Measurements from ENCODE around the gene GNPTAB. TPM values are rescaled to one million over a fixed set of nuclear protein-coding genes. Genes with fewer than 3 reads are reported as not detected.
"Not testable (repeated sequence)": the region's sequence is repeated elsewhere in the genome, so short reads cannot be mapped to it uniquely, and the experiment has no call there.

GNPTAB gene
- total RNA-seq (2014; rRNA removed; shearing (Covaris generic)) = 11.6 and 17.6 TPM in 2 replicates
- 9.9 and 11.6 TPM in 2 replicates for polyA plus RNA-seq (2014; cell fraction: nucleus; rRNA removed)

- DNase-seq (ENCODE audit: extremely low read depth, low read depth) = peak; percentile 90
Observed at GRCh38 chr12:101830367-101831325, at the start of gene GNPTAB. GNPTAB (minus strand) TSS chr12:101830959; CDS start chr12:101830675, 284 bp downstream.

- DNase-seq (ENCODE audit: extremely low read depth, low read depth) = no peak
Observed at GRCh38 chr12:101878243-101878821, 47.6 kb upstream of the GNPTAB start.

- no peak for DNase-seq (ENCODE audit: extremely low read depth, low read depth)
Observed at GRCh38 chr12:101877806-101878242, 47.1 kb upstream of the GNPTAB start.

- peak; percentile 86 for DNase-seq (ENCODE audit: extremely low read depth, low read depth)
Observed at GRCh38 chr12:101876861-101877805, 46.4 kb upstream of the GNPTAB start, which contains the start of gene DRAM1. DRAM1 (plus strand) TSS chr12:101877580; CDS start chr12:101877790, 210 bp downstream.

GRCh38 chr12:101876322-101876860 lies 45.6 kb upstream of the GNPTAB start:
- DNase-seq (ENCODE audit: extremely low read depth, low read depth) = no peak

GRCh38 chr12:101875162-101875561 lies 44.4 kb upstream of the GNPTAB start:
- DNase-seq (ENCODE audit: extremely low read depth, low read depth) = no peak

GRCh38 chr12:101870925-101871324 lies 40.2 kb upstream of the GNPTAB start:
- DNase-seq (ENCODE audit: extremely low read depth, low read depth) = no peak

GRCh38 chr12:101867619-101868018 lies 36.9 kb upstream of the GNPTAB start:
- not testable (repeated sequence) for DNase-seq (ENCODE audit: extremely low read depth, low read depth)

- DNase-seq (ENCODE audit: extremely low read depth, low read depth) = no peak
Observed at GRCh38 chr12:101866615-101867373, 36.0 kb upstream of the GNPTAB start.

- DNase-seq (ENCODE audit: extremely low read depth, low read depth) = no peak
Observed at GRCh38 chr12:101863981-101864380, 33.2 kb upstream of the GNPTAB start.

- no peak for DNase-seq (ENCODE audit: extremely low read depth, low read depth)
Observed at GRCh38 chr12:101862245-101862644, 31.5 kb upstream of the GNPTAB start.

GRCh38 chr12:101861688-101862087 lies 30.9 kb upstream of the GNPTAB start:
- DNase-seq (ENCODE audit: extremely low read depth, low read depth) = not testable (repeated sequence)

GRCh38 chr12:101859664-101860607 lies 29.2 kb upstream of the GNPTAB start:
- no peak for DNase-seq (ENCODE audit: extremely low read depth, low read depth)

GRCh38 chr12:101858361-101858760 lies 27.6 kb upstream of the GNPTAB start:
- no peak for DNase-seq (ENCODE audit: extremely low read depth, low read depth)

- no peak for DNase-seq (ENCODE audit: extremely low read depth, low read depth)
Observed at GRCh38 chr12:101857043-101857558, 26.3 kb upstream of the GNPTAB start.

- not testable (repeated sequence) for DNase-seq (ENCODE audit: extremely low read depth, low read depth)
Observed at GRCh38 chr12:101856614-101857013, 25.9 kb upstream of the GNPTAB start.

- no peak for DNase-seq (ENCODE audit: extremely low read depth, low read depth)
Observed at GRCh38 chr12:101855976-101856375, 25.2 kb upstream of the GNPTAB start.

- no peak for DNase-seq (ENCODE audit: extremely low read depth, low read depth)
Observed at GRCh38 chr12:101855364-101855884, 24.7 kb upstream of the GNPTAB start.

All from NCI-H460 (cell line).